HG03457 (cell line): ENCODE data around the gene RXRG.

Experiments
- ATAC-seq: cut with Tn5 transposase; IDR thresholded peaks from one replicate; pipeline ENCODE4 v1.9.1; 2021; ENCODE audit warnings: moderate number of reproducible peaks; ENCODE audit not compliant: unreplicated experiment

The RXRG gene

DNA sequence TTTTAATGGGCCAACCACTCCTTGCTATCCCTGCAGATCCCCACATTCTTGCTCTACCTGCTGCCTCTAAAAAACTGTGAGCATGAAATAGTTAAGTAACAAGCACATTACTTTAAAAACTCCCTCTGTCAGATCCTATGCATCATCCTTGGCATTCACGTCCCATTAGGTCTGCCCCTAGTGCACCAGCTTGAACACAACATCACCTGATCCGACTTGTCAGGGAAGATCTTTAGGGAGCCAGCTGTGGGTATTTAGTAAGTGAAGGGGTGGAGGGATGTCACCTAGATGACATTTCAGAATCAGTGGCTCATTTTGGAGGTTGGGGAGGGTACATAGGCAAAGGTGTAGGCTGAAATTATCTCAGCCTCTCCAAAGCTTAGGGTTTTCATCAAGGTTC, 33.5 kb downstream of the RXRG start:
- ATAC-seq: no peak

DNA sequence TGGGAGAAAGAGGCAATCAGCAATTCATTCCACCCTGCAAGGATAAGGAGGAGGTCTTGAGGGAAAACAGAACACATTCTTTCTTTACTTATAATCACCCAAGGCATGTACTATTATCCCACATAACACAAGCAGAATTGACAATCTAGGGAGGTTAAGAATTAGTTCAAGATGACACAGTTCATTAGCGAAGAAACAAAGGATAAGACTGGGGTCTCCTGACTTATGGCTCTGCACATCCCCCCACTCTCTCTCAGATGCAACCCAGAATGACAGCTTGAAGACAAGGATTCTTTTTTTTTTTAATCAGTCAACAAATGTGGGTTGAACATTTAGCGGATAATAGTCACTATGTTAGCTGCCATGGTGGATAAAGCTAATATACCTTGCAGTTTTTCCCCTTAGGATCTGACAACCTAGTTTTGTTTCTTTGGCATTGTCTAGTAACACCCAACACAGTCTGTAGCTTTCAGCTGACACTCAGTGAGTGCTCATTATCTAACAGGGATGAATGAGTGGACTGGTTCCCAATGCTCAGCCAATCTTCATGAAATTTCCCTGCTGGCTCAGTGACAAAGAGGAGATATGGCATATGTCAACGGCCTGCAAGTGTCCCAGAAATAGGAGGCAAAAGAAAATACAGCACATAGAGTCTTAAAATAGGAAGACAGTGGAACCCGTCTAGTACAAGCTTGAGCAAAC, 35.1 kb downstream of the RXRG start:
- no peak for ATAC-seq

DNA sequence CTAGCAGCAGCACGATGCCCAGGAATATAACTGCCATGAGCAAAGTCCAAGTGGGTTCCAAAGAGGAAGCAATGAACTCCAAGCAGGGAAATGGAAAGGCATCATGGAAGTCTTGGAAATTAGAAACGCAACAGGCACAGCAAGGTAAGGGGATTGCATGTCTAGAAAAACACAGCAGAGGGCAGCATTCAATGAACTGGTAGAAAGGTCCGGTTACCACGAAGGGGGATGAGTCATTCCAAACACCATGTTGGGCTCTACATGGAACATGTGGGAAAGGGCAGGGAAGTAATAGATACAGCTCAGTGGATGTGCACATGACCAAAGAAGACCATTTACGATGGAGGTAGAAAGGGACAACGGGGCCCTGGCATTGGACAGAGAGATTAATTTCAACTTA, 36.4 kb downstream of the RXRG start:
- no peak for ATAC-seq

DNA sequence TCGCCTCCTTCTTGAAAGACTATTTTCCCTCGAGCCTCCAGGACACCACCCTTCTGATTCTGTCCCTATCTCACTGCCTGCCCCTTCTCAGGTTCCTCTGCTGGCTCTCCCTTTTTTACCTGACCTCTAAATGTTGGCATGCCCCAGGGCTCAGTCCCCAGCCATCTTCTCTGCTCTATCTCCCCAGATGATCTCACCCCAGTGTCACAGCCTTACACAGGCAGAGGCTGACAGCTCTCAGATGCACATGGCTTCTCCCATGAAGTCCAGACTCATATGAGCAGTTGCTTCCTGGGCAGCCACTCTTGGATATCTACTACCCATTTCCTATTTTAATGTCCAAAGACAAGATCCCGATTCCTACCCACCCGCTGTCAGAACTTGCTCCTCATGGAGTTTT, 37.5 kb downstream of the RXRG start:
- ATAC-seq: no peak

DNA sequence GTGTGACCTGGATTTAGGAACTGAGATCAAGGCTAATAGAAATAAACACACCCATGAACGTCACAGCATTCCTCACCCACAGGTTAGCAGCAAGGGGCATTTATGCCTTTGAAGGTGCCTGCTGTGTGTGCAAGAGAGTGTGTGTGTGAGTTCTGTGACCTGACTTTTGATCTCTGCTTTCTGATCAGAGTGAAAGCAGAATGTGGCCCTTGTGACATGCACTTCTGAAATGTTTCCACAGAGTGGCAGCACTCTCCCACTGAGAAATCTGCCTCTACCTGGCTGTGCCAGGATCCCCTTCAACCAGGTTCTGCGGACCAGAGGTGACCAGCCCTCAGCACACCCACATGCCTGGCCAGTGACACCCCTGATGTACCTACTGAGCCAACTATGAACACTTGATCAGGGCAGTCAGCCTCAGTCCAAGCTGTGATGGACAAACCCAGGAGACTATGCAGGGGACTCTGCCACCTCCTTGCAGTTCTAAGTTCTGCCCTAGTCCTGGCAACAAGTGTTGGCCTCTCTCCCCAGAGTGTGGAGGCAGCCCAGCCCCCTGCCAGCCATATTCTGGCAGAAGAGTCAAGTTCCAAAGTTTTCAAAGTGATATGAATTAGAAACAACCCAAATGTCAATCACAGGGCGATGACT, 41.0 kb downstream of the RXRG start:
- ATAC-seq: no peak

DNA sequence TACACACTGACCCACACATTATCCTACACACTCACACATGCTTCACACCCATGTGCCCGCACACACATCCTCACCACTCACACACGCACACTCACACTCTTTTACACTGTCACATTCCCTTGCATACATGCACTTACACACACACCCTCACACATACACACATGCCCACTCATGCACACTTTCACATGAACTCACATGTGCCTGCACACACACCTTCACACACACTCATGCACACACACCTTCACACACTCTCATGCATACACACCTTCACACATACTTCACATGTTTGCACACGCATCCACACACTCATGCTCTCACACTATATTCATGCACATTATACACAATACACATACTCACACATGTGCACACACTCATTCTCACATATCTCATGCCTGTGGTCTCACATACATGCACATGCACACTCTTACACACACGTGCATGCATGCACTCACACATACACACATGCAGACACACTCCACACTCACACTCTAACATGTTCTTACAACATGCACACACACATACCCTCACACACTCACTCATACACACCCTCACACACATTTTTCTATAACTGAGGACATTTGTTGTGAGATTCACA, 42.3 kb downstream of the RXRG start:
- ATAC-seq: no peak

DNA sequence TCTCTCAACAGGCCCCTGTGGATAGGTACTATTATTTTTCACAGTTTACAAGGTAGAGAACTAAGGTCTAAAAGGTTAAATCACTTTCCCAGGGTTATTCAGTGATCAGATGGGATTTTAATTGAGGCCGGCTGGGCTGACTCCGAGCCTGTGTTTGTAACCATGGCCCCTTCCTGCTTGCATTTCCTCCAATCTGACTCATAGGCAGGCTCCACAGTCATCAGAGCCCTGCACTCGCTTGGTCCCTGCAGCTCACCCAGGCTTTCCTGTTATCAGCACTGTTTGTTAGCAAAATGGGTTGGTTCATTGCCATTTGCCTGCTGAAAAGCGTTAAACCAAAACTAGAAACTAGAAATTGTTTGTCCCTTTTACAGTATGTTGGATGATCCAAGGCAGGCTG, 47.0 kb downstream of the RXRG start:
- ATAC-seq: no peak

DNA sequence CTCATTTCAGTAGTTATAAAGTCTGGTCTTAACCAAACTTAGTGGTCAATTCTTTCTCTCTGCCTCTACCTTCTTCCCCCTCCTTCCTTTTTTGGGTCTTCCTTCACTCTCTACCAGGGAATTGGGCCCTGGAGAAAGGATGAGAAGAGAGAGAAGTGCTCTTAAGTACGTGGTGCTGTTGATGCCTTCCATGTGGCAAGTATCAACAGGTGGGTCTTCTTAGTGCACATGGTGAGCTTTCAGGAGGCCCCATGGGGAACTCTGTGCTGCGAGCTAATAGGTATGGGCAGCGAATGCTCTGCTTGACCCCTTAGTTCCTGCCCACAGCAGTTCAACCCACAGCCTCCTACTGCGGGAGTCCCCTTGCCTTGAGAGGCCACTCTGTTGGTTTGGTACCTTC, 49.0 kb downstream of the RXRG start:
- ATAC-seq: no peak

DNA sequence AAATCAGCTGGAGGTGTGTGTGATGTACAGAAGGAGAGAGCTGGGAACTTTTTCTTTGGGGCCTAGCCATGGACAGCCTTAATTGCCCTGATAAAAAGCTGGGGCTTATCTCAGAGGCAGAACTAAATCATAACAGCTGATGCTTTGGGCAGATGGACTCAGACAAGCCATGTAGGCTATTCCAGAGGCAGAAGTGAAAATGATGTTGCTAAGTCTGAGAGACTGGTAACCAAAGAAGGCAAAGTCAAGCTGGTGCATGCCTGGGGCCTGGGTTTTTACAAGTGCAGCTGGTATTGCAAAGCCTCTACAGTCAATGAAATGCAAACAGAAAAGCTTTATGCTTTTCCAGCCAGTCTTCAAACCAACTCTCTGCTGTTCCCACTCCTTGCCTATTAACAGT, 49.4 kb downstream of the RXRG start:
- ATAC-seq: no peak

DNA sequence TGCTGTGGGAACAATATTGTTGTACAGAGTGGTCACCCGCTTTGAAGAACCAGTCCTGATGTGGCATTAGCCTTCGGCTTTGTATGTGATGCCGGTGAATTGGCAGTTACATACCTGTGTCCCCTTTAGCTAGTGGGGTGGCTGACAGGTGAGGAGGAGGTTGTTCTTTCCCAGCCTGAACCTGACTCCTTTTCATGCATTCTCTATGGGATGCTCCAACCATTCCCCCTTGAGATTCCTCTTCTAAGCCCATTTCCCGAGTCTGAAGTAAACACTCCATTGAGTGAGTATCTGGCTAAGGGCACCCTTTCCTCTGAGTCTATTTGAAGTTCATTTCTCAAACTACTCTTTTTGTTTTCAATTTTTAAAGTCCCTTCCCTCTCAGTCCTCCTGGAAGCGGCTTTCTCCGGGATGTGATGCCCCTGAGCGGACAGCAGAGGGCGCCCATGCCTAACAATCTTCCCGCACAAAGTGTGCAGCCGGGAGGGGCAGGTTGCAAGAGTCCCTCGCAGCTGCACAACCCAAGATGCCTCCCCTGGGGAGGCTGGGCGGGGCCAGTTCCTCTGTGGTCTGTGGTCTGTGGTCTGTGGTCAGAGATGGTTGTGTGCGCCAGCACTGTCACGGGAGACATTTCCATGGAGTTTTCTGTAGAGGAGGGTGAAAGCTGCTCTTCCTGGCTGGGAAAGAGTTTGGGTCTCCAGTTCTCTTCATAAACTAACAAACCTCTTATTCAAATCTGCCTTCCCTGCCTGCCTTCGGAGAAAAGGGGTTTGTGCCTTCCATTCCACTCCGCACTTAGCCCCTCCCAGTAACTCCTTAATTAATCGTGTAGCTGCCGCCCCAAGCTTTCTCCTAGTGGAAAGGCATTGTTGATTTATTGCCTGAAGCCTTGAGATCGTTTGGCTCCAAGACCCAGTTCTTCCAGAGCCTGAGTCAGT, 52.0 kb downstream of the RXRG start:
- ATAC-seq: peak; percentile 97

DNA sequence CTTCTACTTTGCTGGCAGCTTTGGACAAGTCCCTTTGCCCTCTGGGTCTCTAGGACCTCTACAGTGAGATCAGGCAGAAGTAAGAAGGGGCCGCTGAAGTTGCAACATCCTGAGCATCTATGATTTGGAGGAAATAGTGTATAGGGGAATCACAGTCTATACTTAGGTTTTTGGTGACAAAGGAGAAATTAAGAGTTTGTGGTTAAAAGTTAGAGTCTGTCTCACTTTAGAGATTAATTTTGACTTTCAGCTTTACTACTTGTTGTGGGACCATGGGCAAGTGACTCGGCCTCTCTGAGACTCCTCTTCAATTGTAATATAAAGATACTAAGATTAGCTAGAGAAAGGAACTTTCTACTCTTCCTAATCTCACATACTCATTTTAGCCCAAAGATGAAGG, 55.3 kb downstream of the RXRG start:
- ATAC-seq: no peak

DNA sequence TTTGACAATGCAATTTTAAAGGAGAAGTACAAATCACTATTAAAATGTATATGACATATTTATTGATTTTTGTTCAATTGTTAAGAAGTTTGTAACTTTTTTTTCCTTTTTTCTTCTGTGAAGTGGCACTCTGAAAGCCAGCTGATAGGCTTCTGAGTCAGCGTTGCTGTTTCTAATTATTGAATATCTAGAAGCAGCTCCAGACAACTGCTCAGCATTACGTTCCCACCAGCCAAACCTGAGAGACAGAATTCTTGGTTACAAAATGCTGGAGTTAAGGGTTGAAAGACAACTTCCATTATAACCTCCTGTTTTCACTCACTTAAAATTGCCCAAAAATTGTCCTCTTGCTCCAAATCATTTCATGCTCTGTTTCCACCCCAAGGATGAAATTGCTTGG, 57.0 kb downstream of the RXRG start:
- ATAC-seq: no peak

DNA sequence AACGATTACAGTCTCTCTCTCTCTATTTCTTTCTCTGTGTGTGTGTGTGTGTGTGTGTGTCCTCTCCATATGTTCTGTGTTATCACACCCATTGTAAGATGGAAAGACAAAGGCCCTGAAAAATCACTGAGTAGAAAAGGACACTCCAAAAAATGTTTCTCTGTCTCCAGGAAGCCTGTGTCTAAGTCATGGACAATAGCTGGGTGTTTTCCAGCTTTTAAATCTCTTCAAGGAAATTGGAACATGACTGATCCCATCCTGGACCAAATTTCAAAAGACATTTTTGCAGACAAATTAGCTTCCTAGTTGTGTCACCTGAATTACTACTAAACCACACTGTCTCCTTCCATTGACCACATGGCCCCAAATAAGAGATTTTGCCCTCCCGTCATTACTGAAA, 57.4 kb downstream of the RXRG start:
- no peak for ATAC-seq

DNA sequence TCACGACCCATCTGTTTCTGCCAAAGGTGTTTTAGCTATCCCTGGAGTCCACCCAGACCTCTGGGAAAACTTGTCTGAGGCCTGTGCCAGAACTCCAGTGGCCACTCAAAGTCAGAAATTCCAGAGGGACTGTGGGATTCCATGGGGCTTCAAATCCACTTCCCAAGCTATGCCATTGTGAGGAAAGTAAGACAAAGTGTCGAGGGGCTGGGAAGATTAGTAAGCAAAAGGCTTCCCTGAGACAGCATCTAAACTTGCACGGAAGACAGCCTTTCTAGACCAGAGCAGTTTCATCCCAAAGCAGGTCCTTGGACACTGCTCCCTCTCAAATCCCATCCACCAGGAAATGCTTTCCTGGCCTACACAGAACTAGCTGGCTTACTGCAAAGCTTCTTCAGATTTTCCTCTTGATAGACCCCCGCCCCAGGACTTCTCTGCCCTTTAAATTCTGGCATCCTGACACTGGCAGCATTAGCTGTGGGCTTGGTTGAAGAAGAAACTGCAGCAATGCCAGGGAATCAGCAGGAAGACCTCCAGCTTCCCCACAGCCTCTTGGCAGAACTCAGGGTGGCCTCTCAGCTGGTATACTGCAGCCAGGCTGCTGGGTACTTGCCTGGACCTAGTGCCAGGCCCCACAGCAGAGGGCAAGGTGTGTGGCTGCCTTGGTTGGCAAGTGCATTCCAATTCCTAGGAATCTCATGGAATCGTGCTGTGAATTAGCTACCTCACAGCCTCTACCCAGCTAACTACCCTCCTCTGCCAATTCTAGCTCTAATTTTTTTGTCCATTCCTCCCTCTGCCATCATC, 61.1 kb downstream of the RXRG start:
- no peak for ATAC-seq

DNA sequence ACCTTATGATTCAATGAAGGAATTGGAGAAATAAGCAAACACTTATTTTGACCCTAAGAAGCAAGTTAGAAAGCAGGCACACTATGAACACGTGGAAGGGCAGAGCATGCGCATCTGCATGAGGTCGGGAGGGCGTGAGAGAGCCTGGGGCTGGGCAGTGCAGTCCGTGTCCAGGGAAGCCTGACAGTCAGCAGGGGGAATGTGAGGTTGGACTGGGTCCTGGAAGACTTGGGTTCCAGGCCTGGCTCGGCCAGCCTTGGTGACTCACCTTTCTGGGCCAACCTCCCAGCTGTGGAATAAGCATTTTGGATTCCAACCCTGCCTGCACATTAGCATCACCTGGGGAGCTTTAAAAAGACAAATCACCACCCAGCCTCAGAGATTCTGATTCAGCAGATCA, 61.9 kb downstream of the RXRG start:
- ATAC-seq: no peak

DNA sequence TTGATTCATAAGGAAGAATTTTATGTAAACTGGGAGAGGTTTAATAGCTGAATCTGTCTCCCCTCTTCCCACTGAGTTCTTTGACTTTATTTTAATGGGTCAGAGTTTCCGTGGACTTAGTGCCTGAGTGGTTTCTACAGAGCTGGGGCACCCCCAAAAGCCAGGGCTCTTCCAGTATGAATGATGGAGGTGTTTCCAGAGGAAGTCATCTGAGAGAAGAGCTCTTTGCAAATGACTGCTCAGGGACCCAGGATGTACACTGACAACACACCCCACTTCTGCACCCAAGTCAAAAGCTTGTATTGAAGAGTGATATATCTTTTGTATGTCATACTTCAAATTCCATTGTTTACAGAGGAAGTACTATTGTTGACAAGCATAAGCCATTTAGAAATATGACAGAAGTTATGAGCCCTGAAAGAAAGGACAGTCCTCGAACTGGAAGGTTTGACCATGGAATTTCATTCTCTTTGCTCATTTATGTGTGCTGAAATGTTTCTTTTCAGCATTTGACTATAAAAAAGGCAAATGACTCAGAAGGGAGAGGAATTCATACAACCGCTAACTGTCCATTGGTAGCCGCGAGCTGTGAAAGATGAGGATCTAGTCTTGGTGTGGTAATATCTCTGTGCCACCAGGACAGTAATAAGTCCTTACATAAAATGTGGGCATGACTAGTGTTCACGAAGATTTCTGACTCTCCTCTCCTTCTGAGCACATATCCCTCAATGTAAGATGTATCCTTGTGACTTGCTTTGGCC, 63.0 kb downstream of the RXRG start:
- ATAC-seq: no peak

DNA sequence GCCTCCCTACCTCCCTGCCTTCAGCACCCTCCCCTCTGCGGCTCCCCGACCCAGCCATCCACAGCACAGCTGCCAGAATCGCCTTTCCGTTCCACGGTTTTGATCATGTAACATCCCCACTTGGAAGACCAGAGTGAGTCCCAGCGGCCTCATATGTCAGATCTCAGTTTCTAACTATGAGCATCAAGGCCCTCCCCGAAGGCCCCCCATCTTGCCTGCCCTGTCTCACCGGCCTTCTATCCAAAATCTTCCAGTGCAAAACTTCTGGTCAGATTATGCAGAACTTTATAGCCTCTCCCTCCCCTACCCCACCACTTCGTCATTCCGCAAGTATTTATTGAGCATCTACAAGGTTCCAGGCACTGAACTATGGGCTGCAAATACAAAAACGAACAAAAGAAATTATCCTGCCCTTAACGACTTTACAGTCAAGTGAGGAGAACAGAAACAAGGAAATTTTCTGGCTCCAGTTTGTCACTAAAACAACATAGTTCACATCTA, 68.1 kb downstream of the RXRG start:
- ATAC-seq: no peak

DNA sequence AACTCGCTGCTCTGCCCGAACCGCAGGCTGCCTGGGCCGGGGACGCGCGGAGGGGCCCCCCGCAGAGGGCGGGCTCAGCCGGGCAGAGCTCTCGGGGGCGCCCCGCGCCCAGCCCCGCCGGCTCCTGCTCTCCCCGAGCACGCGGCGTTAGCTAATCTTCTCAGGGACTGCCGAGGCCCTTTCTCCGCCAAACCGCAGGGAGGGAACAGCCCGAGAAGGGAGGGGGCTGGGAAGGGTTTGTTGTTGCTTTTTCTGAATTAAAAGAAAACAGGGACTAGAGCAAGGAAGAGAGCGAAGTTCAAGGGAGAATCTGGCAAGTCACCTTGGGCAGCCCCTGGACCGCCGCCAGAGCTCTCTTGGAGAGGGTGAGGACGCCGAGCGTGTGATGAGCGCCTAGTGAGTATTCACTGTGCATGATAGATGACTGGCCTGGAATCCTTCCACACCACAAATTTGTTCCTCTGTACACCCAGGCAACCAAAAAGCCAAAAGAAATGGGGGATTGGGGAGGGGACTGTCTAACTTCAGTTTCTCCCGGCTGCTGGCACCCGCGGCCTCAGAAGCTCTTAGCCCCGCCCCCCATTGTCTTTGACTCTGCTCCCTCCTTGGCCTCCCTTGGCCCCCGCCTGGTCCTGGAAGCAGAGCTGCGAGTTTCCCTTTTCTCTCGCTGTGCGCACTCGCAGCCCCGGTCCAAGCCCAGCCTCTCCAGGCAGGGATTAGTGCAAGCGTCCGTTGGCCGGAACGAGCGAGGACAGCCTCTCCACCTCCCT, 68.7 kb downstream of the RXRG start:
- ATAC-seq: no peak

DNA sequence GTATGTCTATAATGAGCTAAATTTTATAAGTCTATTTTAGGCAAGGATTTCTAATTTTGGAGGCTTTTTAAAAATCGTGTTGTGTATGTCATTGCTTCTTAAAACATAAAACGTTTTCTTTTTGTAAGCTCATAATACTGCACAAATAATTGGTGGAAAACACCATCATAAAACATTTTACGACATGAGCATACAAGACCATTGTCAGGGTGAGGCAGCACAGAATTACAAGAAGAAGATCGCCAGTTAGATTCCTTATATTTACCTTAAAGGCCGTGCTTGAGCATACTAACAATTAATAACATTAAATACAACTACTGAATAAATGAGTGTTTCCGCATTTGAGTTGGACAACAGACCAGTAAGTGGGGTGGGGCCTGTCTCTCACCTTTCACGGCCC, 69.3 kb downstream of the RXRG start:
- ATAC-seq: no peak
